PC-3 (cell line): ENCODE results near the gene SPIB. TPM values are rescaled to one million over a fixed set of nuclear protein-coding genes. Genes with fewer than 3 reads are reported as not detected.
A peak's percentile ranks its signal among the peaks of the same experiment; 100 is the strongest.

Experiments
- ATAC-seq: fragments of 200-7000 bp; cut with Tn5 transposase; 2 replicates; pipeline ENCODE4 v1.9.1; 2020; ENCODE audit warnings: mild to moderate bottlenecking, moderate library complexity
- BruUV-seq: library from RNA; stranded (reverse); fragments of 400-500 nt; replicated peaks from 2 replicates; lab custom pipeline; 2021; lab: Mats Ljungman, UMichigan
- CTCF ChIA-PET: fragments of 300-600 bp; sonication (Branson Sonifier 250); formaldehyde crosslinking; loops from one replicate; lab custom pipeline; 2022; ENCODE audit warnings: antibody characterized with exemption; lab: Charles Lee
- POLR2A ChIA-PET: fragments of 300-600 bp; sonication (Branson Sonifier 250); formaldehyde crosslinking; loops from one replicate; lab custom pipeline; 2022; ENCODE audit warnings: antibody characterized with exemption; ENCODE audit not compliant: unreplicated experiment; lab: Charles Lee
- DNase-seq: peaks from one replicate; pipeline ENCODE4 v3.0.0-alpha.2; 2015
- H2AFZ ChIP-seq: fragments of 300-600 bp; sonication (generic); 2 replicates; pipeline ENCODE4 v1.6.0; 2016; ENCODE audit warnings: antibody characterized with exemption, low read length
- H3F3A ChIP-seq: fragments of 300-600 bp; sonication (generic); one replicate; pipeline ENCODE4 v1.6.0; 2017; ENCODE audit warnings: antibody characterized with exemption, low read length, control low read depth, mild to moderate bottlenecking; ENCODE audit not compliant: unreplicated experiment
- H3K27ac ChIP-seq: fragments of 300-600 bp; sonication (generic); 2 replicates; pipeline ENCODE4 v1.5.1; 2016; ENCODE audit warnings: mild to moderate bottlenecking, low read length
- H3K27me3 ChIP-seq: fragments of 300-600 bp; sonication (generic); 2 replicates; pipeline ENCODE4 v1.6.1; 2016; ENCODE audit warnings: low read length, mixed read lengths
- H3K36me3 ChIP-seq: fragments of 300-600 bp; sonication (generic); 2 replicates; pipeline ENCODE4 v1.6.1; 2016; ENCODE audit warnings: low read depth, mixed run types, low read length, mixed read lengths
- H3K4me1 ChIP-seq: fragments of 300-600 bp; sonication (generic); 2 replicates; pipeline ENCODE4 v1.5.1; 2016; ENCODE audit warnings: low read length; ENCODE audit not compliant: insufficient read depth
- H3K4me2 ChIP-seq: fragments of 300-600 bp; sonication (generic); 2 replicates; pipeline ENCODE4 v1.6.0; 2016; ENCODE audit warnings: low read length
- H3K4me3 ChIP-seq: fragments of 300-600 bp; sonication (generic); 2 replicates; pipeline ENCODE4 v1.5.1; 2016; ENCODE audit warnings: mild to moderate bottlenecking, low read length, mixed read lengths
- H3K79me2 ChIP-seq: fragments of 300-600 bp; sonication (generic); 2 replicates; pipeline ENCODE4 v1.6.1; 2017; ENCODE audit warnings: low read length, mixed read lengths
- H3K9ac ChIP-seq: fragments of 300-600 bp; sonication (generic); 2 replicates; pipeline ENCODE4 v1.6.0; 2016; ENCODE audit warnings: mild to moderate bottlenecking, low read length
- H3K9me2 ChIP-seq: fragments of 300-600 bp; sonication (generic); replicated peaks from 2 replicates; pipeline ENCODE4 v1.6.1; 2016; ENCODE audit warnings: mixed run types, low read length, mixed read lengths
- H3K9me3 ChIP-seq: fragments of 300-600 bp; sonication (generic); 2 replicates; pipeline ENCODE4 v1.6.1; 2016; ENCODE audit warnings: low read length, mixed read lengths
- H4K20me1 ChIP-seq: fragments of 300-600 bp; sonication (generic); 2 replicates; pipeline ENCODE4 v1.6.1; 2016; ENCODE audit warnings: low read length, mixed read lengths
- CTCF ChIP-seq: fragments of 300-600 bp; sonication (generic); conservative IDR thresholded peaks from 2 replicates; pipeline ENCODE4 v1.5.1; 2017; ENCODE audit warnings: antibody characterized with exemption, low read depth, mild to moderate bottlenecking, low read length
- EZH2 ChIP-seq: fragments of 300-600 bp; sonication (generic); IDR thresholded peaks from one replicate; pipeline ENCODE4 v1.6.1; 2017; ENCODE audit warnings: antibody characterized with exemption, mild to moderate bottlenecking, low read length; ENCODE audit not compliant: unreplicated experiment
- EZH2phosphoT487 ChIP-seq: fragments of 300-600 bp; sonication (generic); IDR thresholded peaks from 2 replicates; pipeline ENCODE4 v1.6.1; 2018; ENCODE audit warnings: mild to moderate bottlenecking, antibody characterized with exemption, low read length, borderline replicate concordance
- intact Hi-C: fragments of 100-400 bp; cut with micrococcal nuclease; formaldehyde crosslinking; loops from 2 replicates; pipeline ENCODE4 v1.9.0; 2023
- total RNA-seq: library from RNA; depleted of rRNA; stranded (reverse); fragments of >200 nt; gene quantifications from 2 replicates; pipeline ENCODE4 v1.2.3, GENCODE V29; 2014

SPIB gene
- total RNA-seq, 1 experiment from 2014 or later: not detected

GRCh38 chr19:50460161-50460765 lies 41.5 kb downstream of the SPIB start:
- peak overlapping the region; percentile 51; the same call in 1 of the 2 replicates for H3K4me2 ChIP-seq
- H3K9me3 ChIP-seq: no peaks in the 10 kb centered on the region
- no peaks in the 10 kb centered on the region for H3F3A ChIP-seq
- intact Hi-C loops: no loop called here
- H3K79me2 ChIP-seq: no peaks in the 10 kb centered on the region
- POLR2A ChIA-PET: no interaction called here
- CTCF ChIA-PET: interaction anchor here (0.6 to 1.5 kb wide), 5 partner anchors 45 to 146 kb away, joined by 3 to 5 read pairs (median 3); no protein-coding TSS in a partner anchor
- H4K20me1 ChIP-seq: no peaks in the 10 kb centered on the region
- no peak overlapping the region for H3K9ac ChIP-seq
- H3K9me2 ChIP-seq: no peaks in the 10 kb centered on the region
- TF ChIP-seq EZH2phosphoT487 (no peak), EZH2 (no peak), CTCF (no peak)
- H3K36me3 ChIP-seq: no peaks in the 10 kb centered on the region
- H3K4me3 ChIP-seq: no peak overlapping the region
- 0 out of 2 replicates have a peak overlapping the region, but pooled peaks have one; percentile 8 for H2AFZ ChIP-seq
- H3K27me3 ChIP-seq: peaks cover 7% of the 10 kb centered on the region; the same call in 1 of the 2 replicates
- no peak overlapping the region for H3K27ac ChIP-seq
- H3K4me1 ChIP-seq: 0 out of 2 replicates have a peak, but pooled peaks cover 6% of the 10 kb centered on the region
- DNase-seq: peak; percentile 59
- no TSS peak for BruUV-seq
- ATAC-seq: peak; percentile 55

DNA sequence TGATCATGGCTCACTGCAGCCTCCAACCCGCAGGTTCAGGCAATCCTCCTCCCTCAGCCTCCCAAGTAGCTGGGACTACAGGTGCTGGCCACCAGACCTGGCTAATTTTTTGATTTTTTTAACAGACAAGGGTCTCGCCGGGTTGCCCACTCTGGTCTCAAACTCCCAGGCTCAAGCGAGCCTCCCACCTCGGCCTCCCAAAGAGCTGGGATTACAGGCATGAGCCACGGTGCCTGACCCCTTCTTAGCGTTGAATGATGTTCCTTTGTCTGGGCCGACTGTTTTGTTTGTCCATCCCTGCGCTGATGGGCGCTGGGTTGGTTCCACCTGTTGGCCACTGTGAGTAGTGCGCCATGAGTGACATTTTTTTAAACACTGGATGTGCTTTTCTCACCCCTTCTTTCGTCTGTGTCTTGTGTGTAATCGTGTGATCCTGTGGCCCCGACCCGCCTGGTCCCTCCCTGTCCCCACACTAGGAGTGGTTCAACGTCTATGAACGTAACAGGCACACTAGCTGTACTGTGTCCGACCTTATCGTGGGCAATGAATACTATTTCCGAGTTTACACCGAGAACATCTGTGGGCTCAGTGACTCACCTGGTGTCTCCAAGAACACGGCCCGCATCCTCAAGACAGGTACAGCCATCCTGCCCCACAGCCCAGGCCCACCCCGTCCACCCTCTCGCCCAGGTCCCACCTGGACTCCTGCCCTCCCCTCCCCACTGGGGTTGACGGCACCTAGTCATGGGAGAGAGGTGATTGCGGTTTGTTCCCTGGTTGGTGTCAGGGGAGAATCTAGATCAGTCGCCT lies 42.5 kb downstream of the SPIB start:
- peak overlapping the region; percentile 47 for H3K4me3 ChIP-seq
- DNase-seq (peak; percentile 88), ATAC-seq (peak; percentile 87)
- H3K27ac ChIP-seq: no peak overlapping the region
- TF ChIP-seq EZH2phosphoT487 (no peak), CTCF (peak; percentile 91)
- H3K36me3 ChIP-seq: no peaks in the 10 kb centered on the region
- 0 out of 2 replicates have a peak, but pooled peaks cover 6% of the 10 kb centered on the region for H3K4me1 ChIP-seq
- POLR2A ChIA-PET: no interaction called here
- no peaks in the 10 kb centered on the region for H3K9me2 ChIP-seq
- no peaks in the 10 kb centered on the region for H3K9me3 ChIP-seq
- H3K9ac ChIP-seq: no peak overlapping the region
- peaks cover 7% of the 10 kb centered on the region; the same call in 1 of the 2 replicates for H3K27me3 ChIP-seq
- BruUV-seq: no TSS peak
- peak overlapping the region; percentile 87 for H2AFZ ChIP-seq
- CTCF ChIA-PET: interaction anchor here (0.6 to 1.5 kb wide), 4 partner anchors 93 to 183 kb away, joined by 3 to 5 read pairs (median 4); no protein-coding TSS in a partner anchor
- intact Hi-C loops: loop anchor here (1.0 kb wide), 3 partner anchors 77 to 104 kb away; partner anchors contain the start of gene POLD1
- H3K4me2 ChIP-seq: peak overlapping the region; percentile 80
- no peaks in the 10 kb centered on the region for H3K79me2 ChIP-seq
- H3F3A ChIP-seq: no peaks in the 10 kb centered on the region
- H4K20me1 ChIP-seq: no peaks in the 10 kb centered on the region
